Stomach smooth muscle (tissue), 2 donors: ENCODE results near the gene RPS14.
A peak's percentile ranks its signal among the peaks of the same experiment; 100 is the strongest.

Source experiments
- H3K27ac ChIP-seq: one replicate; pipeline ENCODE4 v1.7.0; 2013; ENCODE audit warnings: mild to moderate bottlenecking, low read length, inconsistent platforms
- H3K27me3 ChIP-seq, 2 donors: one replicate each; pipeline ENCODE4 v1.7.0; 2013; ENCODE audit warnings: low read length in 2 of 2; ENCODE audit not compliant: insufficient read depth in 2 of 2, control insufficient read depth in 1 of 2
- H3K36me3 ChIP-seq, 2 donors: one replicate each; pipeline ENCODE4 v1.7.0; 2013; ENCODE audit warnings: low read length in 2 of 2; ENCODE audit not compliant: control insufficient read depth in 2 of 2, insufficient read depth in 2 of 2
- H3K4me1 ChIP-seq: one replicate; pipeline ENCODE4 v1.7.0; 2013; ENCODE audit warnings: low read length; ENCODE audit not compliant: control insufficient read depth, insufficient read depth
- H3K4me3 ChIP-seq, 2 donors: one replicate each; pipeline ENCODE4 v1.7.0; 2013; ENCODE audit warnings: low read length in 2 of 2
- H3K9ac ChIP-seq, 2 donors: one replicate each; pipeline ENCODE4 v1.7.0; 2013; ENCODE audit warnings: low read length in 2 of 2, mild to moderate bottlenecking in 1 of 2
- H3K9me3 ChIP-seq, 2 donors: one replicate each; pipeline ENCODE4 v1.7.0; 2013; ENCODE audit warnings: low read length in 2 of 2; ENCODE audit not compliant: control insufficient read depth in 2 of 2
- donor health status: healthy.
- donor health status: Pancreatic carcinoma.

The RPS14 gene

DNA sequence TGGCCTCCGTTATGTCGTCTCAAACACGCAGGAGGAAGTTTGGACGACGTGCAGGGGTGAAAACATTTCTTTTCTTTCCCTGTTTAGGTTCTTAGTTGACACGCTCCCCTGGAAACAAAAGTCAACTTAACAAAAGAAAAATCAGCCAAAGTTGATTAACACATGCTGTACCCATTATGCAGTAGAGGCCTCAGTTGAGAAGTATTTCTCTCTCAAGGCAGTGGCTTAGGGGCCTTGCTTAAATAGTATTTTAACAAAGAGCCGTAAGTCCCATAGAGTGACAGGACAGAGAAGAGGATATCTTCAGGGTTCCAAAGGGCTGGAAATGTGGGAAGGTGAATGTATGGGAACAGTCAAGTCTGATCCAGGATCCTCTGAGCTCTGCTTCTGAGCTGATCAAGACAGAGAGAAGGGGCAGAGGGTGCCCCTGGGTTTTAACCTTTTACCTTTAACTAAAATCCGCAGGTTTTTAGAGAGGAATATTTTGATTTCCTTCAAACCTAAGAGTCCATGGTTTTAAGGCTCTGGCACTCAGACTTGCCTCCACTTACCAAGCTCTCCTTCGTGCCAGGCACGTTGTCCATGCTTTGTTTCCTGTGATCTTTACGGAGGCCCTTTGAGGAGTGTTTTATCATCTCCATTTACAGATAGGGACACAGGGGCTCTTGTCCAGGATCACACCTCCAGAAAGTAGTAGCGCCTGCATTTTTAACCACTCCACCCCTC, 36.2 kb downstream of the RPS14 start:
- H3K4me1 ChIP-seq, result peaks cover 20% of the 10 kb centered on the region
- no peaks in the 10 kb centered on the region for H3K27me3 ChIP-seq
- no peaks in the 10 kb centered on the region for H3K9me3 ChIP-seq
- H3K36me3 ChIP-seq, result no peaks in the 10 kb centered on the region
- H3K27ac ChIP-seq, result peak overlapping the region; percentile 70
- peak overlapping the region in 1 of 2 donors; percentile 74 for H3K4me3 ChIP-seq
- peak overlapping the region in 1 of 2 donors; percentile 43 for H3K9ac ChIP-seq

DNA sequence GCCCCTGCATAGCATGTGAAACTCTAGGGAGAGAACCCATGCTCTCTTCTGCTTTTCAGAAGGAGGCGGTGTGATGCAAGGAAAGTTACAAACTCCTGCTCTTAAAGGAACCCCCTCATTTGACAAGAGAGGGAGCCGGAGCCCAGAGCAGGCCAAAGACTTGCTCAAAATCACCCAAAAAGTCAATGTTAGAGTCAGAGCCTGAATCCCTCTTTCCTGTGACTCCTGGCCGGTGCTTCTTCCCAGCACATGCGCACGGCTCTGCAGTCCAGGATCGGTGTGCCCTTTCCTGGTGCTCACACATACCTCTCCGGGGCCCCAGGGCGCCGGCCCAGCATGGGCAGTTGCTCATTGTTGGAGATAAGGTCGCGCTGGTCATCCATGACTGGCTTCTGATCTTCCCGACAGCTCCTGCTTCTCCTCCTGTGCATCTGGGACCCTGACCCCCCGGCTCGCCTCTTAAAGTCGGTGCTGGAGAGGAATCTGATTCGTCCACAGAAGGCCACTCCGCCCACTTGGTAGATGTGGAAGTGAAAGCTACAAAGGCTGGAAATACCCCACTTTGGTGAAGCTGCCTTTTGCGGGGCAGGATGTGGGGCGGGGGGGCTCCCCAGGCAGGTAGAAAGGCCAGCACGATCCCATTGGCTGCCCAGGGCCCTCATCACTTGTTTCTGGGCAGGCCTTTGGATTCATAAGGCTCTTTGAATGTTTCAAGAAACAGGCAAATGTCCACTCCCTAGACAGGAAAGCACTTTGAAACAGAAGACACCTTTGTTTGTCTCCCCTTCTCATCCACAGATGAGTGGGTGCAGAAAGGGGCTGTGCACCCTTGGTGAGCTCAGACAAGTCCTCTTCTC, 37.0 kb downstream of the RPS14 start, which contains the start of gene CD74:
CD74 (minus strand) TSS at position 592 of the 857 bp plus-strand sequence; CDS start at position 431, 161 bp downstream.
- Histone ChIP-seq H3K36me3 (no peaks in the 10 kb centered on the region), H3K27me3 (no peaks in the 10 kb centered on the region), H3K27ac (peak within 1 kb of the TSS; percentile 70), H3K9ac (peak within 1 kb of the TSS; percentile 42 to 62), H3K9me3 (no peaks in the 10 kb centered on the region), H3K4me1 (peaks cover 20% of the 10 kb centered on the region), H3K4me3 (peak within 1 kb of the TSS; percentile 32 to 74)

DNA sequence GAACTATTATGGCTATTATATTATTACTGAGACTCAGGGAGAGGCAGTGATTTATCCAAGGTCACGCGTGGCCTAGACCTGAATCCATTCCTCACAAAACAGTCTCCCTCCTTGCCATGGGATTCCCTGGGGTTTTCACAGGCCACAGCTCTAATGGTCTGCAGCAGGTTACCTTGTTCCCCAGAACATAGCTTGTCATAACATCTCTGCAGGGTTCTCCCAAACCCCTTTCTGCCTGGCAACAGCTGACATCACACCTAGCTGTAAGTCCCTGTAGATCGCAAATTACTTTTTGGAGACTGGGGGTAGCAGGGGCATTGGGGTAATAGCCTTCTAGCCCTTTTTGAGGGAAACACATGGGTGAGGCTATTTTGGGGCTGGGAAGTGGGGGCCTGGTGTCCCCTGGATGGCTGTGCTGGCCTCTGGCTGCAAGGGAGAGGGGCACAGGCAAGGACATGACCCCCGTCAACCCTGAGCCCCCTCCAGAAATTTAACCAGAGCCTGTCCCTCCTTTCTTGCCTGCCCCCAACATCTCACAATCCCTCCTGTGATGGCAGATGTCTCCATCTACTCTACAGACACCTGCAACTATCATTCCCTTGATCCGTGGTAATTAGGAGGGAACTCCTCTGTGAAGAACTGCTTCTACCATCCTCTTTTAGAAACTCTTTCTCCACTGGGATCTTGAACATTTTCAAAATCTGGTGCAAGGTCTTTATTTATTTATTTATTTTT, 38.1 kb downstream of the RPS14 start:
- Histone ChIP-seq H3K9me3 (no peaks in the 10 kb centered on the region), H3K27me3 (no peaks in the 10 kb centered on the region), H3K4me3 (peak overlapping the region; percentile 32 to 74), H3K36me3 (no peaks in the 10 kb centered on the region), H3K9ac (peak overlapping the region; percentile 12 to 55), H3K27ac (peak overlapping the region; percentile 70), H3K4me1 (peaks cover 20% of the 10 kb centered on the region)

DNA sequence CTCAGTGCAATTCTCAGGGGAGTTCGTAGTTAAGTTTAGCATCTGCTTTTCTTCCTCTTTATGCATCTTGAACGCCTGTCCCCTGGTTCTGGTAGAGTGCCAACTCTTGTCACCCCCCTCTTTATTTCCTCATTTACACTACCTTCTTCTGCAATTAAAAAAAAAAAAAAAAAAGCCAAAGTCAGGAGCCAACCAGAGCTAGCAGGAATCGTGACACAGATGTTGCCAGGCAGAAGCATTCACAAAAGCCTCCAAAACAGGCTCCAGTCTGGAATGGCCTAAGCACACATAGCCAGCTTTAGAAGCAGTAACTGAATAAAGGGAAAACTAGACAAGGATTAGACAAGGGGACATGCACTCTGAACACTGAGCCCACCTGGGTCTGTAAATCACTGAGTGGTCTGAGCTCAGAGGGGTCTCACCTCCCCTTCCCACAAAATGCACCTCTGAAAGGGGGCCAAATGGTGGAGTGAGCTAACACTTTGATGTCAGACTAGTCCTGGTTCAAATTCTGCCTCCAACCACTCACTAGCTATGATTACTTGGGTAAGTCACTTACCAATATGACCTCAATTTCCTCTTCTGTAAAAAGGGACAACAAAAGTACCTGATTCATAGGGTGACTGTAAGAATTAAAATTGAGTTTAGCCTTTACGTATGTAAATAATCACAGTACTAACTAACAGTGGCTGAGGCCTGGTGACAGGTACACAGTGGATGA, 38.9 kb downstream of the RPS14 start:
- no peaks in the 10 kb centered on the region for H3K36me3 ChIP-seq
- H3K9ac ChIP-seq, result peak overlapping the region in 1 of 2 donors; percentile 61
- no peaks in the 10 kb centered on the region for H3K27me3 ChIP-seq
- peak overlapping the region; percentile 56 for H3K27ac ChIP-seq
- peaks cover 20% of the 10 kb centered on the region for H3K4me1 ChIP-seq
- H3K9me3 ChIP-seq, result no peaks in the 10 kb centered on the region
- H3K4me3 ChIP-seq, result peak overlapping the region; percentile 33 to 74

DNA sequence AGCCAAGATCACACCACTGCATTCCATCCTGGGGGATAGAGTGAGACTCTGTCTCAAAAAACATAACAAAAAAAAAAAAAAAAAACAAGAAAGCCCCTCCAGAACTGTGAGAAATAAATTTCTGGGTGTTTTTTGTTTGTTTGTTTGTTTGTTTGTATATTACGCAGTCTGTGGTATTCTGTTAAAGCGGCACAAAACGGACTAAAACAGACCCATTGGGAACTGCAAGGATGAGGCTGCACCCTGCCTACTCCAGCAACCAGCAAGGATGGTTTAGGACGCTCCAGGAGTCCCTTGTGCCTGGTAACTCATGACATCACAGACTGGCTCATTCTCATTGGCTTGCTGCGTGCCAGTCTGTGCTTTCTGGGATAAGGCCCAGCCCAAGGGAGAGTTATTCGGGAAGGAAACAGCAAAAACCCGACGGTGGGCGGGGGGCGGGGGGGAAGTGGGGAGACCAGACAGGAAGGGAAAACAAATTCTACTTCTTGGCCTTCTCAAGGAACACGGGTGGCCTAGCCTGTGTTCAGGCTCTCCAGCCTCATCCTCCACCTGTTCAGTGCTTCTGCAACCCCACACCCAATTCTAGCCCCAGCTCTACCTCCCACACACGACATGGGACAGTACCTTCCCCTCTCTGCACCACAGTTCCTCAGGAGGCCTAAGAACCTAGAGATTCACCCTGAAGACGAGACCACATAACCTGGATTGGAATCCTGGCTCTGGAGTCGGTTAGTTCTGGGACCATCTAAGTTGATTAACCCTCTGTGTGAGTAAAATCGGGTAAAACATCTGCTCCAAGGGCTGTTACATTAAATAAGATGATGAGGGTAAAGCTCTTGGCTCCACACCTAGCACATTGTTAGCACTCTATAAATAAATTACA, 39.7 kb downstream of the RPS14 start:
- Histone ChIP-seq H3K4me3 (peak overlapping the region; percentile 33 to 65), H3K27me3 (no peaks in the 10 kb centered on the region), H3K9me3 (no peaks in the 10 kb centered on the region), H3K9ac (peak overlapping the region; percentile 46 to 66), H3K27ac (peak overlapping the region; percentile 56), H3K4me1 (peaks cover 20% of the 10 kb centered on the region), H3K36me3 (peaks cover 0 to 3% of the 10 kb centered on the region in 2 donors)

DNA sequence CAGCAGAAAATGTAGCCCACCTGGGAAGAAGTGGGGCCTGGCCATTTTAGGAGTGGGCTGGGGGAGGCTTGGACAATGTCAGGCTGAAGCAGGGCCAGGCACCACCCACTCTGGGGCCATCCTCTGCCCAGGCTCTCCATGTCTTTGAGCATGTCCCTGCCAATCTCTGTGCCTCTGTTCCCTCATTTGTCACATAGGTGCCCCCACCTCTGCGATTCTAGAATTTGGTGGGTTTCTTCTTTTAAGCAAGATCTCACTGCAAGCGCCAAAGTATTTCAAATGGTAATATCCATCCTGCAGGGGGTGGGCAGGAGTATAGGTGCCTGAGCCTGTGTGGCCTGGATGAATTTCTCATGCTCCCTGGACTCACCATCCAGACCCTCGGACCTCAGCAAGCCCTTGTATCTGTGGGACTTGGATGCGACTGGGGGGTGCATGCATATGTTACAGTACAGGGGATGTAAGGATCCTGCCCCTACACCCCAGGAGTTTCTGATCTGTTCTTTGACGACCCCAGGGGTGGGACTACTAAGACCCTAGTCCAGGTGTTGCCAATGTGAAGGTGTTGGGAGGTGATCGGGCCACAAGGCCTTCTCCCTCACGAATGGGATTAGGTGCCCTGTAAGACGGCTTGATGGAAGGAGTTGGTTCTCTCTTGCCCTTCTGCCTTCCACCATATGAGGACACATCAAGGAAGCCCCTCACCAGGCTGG, 41.2 kb downstream of the RPS14 start:
- Histone ChIP-seq H3K9ac (no peak overlapping the region), H3K9me3 (no peaks in the 10 kb centered on the region), H3K27me3 (no peaks in the 10 kb centered on the region), H3K27ac (no peak overlapping the region), H3K4me1 (peaks cover 20% of the 10 kb centered on the region), H3K36me3 (peaks cover 0 to 3% of the 10 kb centered on the region in 2 donors), H3K4me3 (no peak overlapping the region)

DNA sequence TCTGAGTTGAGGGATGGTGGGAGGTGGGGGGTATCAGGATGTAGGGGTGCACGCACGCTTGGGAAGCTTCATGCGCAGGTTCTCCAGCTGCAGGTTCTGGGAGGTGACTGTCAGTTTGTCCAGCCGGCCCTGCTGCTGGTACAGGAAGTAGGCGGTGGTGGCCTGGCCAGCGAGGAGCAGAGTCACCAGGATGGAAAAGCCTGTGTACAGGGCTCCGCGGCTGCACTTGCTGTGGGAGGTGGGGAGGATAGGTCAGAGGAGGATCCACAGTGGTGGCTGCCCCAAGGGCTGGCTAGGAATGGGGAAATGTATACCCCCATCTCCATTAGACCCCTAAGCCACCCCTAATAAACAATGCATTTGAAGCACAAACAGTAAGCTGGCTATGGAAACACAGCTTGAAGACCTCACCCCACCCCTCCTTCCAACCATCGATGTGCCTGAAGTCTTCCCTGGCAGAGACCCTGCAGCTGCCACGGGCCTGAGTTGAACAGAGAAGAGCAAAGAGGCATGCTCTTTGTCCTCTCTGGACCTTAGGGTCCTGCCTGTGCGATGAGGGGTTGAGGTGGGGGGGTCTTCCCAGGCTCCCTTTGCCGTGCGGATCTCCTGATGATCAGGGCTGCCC, 42.3 kb downstream of the RPS14 start:
- Histone ChIP-seq H3K36me3 (peaks cover 0 to 8% of the 10 kb centered on the region in 2 donors), H3K9ac (no peak overlapping the region), H3K4me3 (no peak overlapping the region), H3K4me1 (peaks cover 12% of the 10 kb centered on the region), H3K27ac (no peak overlapping the region), H3K9me3 (no peaks in the 10 kb centered on the region), H3K27me3 (no peaks in the 10 kb centered on the region)

DNA sequence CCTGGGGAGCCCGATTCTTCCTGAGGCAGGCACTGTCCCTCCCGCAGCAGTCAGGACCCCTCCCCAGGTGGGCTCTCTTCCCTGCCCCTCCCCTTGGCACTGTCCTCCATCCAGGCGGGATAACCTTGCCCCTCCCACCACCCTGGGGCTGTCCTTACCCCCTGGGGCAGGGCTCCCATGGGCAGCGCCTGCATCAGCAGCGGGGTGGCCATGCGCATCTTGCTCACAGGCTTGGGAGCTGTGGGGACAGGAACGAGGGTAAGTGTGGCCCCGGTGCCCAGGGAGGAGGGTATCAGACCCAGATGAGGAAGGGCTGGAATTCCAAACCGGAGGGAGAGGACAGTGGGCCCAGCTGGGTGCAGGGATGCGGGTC, 42.8 kb downstream of the RPS14 start:
- H3K27ac ChIP-seq, result no peak overlapping the region
- H3K27me3 ChIP-seq, result no peaks in the 10 kb centered on the region
- no peaks in the 10 kb centered on the region for H3K9me3 ChIP-seq
- H3K4me3 ChIP-seq, result no peak overlapping the region
- no peak overlapping the region for H3K9ac ChIP-seq
- H3K4me1 ChIP-seq, result peaks cover 12% of the 10 kb centered on the region
- H3K36me3 ChIP-seq, result peaks cover 0 to 8% of the 10 kb centered on the region in 2 donors
